Measurements from ENCODE around the gene MRPL30.
"Not testable (repeated sequence)": the region's sequence is repeated elsewhere in the genome, so short reads cannot be mapped to it uniquely, and the experiment has no call there.

MRPL30 gene

GRCh38 chr2:99180755-99181623 lies at the start of gene MRPL30, which contains the start of gene MITD1:
MRPL30 (plus strand) TSS chr2:99181184; CDS start chr2:99186204, 5,020 bp downstream.
MITD1 (minus strand) TSS chr2:99181058; CDS start chr2:99180981, 77 bp downstream.
- Mint-ChIP-seq H3K27ac (peak within 1 kb of the TSS; percentile 98), H3K9me3 (peaks cover 8% of the 10 kb centered on the region), H3K36me3 (ENCODE audit: low read depth) (peaks cover 25% of the 10 kb centered on the region), H3K4me1 (peaks cover 42% of the 10 kb centered on the region), H3K27me3 (ENCODE audit: low read depth, poor library complexity) (no peaks in the 10 kb centered on the region), H3K4me3 (peak within 1 kb of the TSS; percentile 100)
- TF ChIP-seq CTCF (IDR thresholded peaks at IDR 0.05), result no peak
- DNase-seq, result peak; percentile 86

GRCh38 chr2:99135044-99135556 lies 45.9 kb upstream of the MRPL30 start:
- not testable (repeated sequence) for H3K4me3 Mint-ChIP-seq; DNase-seq; H3K27ac Mint-ChIP-seq; H3K27me3 Mint-ChIP-seq (ENCODE audit: low read depth, poor library complexity); H3K4me1 Mint-ChIP-seq
- Mint-ChIP-seq H3K9me3 (peaks cover 97% of the 10 kb centered on the region), H3K36me3 (ENCODE audit: low read depth) (peaks cover 96% of the 10 kb centered on the region)

- Mint-ChIP-seq H3K27me3 (ENCODE audit: low read depth, poor library complexity) (peaks cover 18% of the 10 kb centered on the region), H3K4me3 (peak overlapping the region; percentile 13)
- no peak for TF ChIP-seq CTCF (IDR thresholded peaks at IDR 0.05)
These were observed 42.0 kb upstream of the MRPL30 start for GRCh38 chr2:99139003-99139402.

GRCh38 chr2:99140056-99140859 lies 40.7 kb upstream of the MRPL30 start:
- TF ChIP-seq CTCF (IDR thresholded peaks at IDR 0.05), result no peak
- H3K27ac Mint-ChIP-seq, result peak overlapping the region; percentile 85
- peaks cover 24% of the 10 kb centered on the region for H3K4me1 Mint-ChIP-seq
- H3K27me3 Mint-ChIP-seq (ENCODE audit: low read depth, poor library complexity), result peaks cover 19% of the 10 kb centered on the region
- H3K36me3 Mint-ChIP-seq (ENCODE audit: low read depth), result peaks cover 53% of the 10 kb centered on the region
- peaks cover 53% of the 10 kb centered on the region for H3K9me3 Mint-ChIP-seq
- DNase-seq, result no peak
- peak overlapping the region; percentile 96 for H3K4me3 Mint-ChIP-seq

More at GRCh38 chr2:99139003-99139402, 42.0 kb upstream of the MRPL30 start:
- no peak for DNase-seq
- H3K4me1 Mint-ChIP-seq, result peaks cover 24% of the 10 kb centered on the region
- H3K27ac Mint-ChIP-seq, result no peak overlapping the region
- H3K9me3 Mint-ChIP-seq, result peaks cover 65% of the 10 kb centered on the region
- peaks cover 57% of the 10 kb centered on the region for H3K36me3 Mint-ChIP-seq (ENCODE audit: low read depth)

- Mint-ChIP-seq H3K36me3 (ENCODE audit: low read depth) (peaks cover 53% of the 10 kb centered on the region), H3K4me1 (peaks cover 24% of the 10 kb centered on the region), H3K27ac (peak overlapping the region; percentile 85), H3K27me3 (ENCODE audit: low read depth, poor library complexity) (peaks cover 17% of the 10 kb centered on the region), H3K4me3 (peak overlapping the region; percentile 96), H3K9me3 (peaks cover 48% of the 10 kb centered on the region)
- no peak for TF ChIP-seq CTCF (IDR thresholded peaks at IDR 0.05)
- DNase-seq, result no peak
These were observed 40.2 kb upstream of the MRPL30 start for GRCh38 chr2:99140860-99141109.
